ENCODE results near the gene FARS2. TPM values are rescaled to one million over a fixed set of nuclear protein-coding genes. Genes with fewer than 3 reads are reported as not detected.

Gene FARS2
- total RNA-seq, 4 donors from 2014 or later: 2.6 to 21.9 (median 15.0) TPM

DNA sequence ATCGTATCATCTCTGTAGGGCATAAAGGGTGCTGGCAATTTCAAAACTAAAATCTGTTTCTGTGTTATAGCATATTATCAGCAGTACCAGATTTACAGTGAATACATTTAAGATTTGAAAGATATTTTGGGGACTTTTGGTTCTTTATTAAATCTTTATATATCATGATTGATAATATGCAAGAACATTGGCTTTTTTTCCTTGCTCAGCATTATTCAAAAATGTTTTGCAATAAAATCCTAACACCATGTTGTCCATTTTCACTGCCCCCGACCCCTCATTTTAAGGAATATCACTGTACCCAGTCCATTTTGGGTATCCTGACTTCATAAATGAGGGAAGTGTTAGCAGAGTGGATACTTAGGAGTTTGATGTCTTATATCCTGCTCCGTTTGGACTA lies 16.3 kb downstream of the FARS2 start:
- in situ Hi-C loops (cut with MboI; ENCODE audit: low pct_ligation_motif_present in 1 of 4, low pct_unique_long_range_greater_than_20kb in 1 of 4, low sequenced_read_pairs in 3 of 4) (no loop called here), intact Hi-C loops (cut with DNase I; ENCODE audit: low total_unique reads) (no loop called here)
- H3K9me3 ChIP-seq: no peaks in the 10 kb centered on the region
- DNase-seq: no peak
- H3K4me1 ChIP-seq: no peaks in the 10 kb centered on the region
- no peak overlapping the region for H3K4me3 ChIP-seq
- WGBS, 2 donors (ENCODE audit: low coverage in 1 of 2): 87 to 100% methylated on average over 2 to 3 of the region's 3 CpGs
- no peaks in the 10 kb centered on the region for H3K36me3 ChIP-seq
- TF ChIP-seq POLR2A (IDR thresholded peaks at IDR 0.05) (no peak), POLR2AphosphoS5 (IDR thresholded peaks at IDR 0.05) (no peak), EP300 (IDR thresholded peaks at IDR 0.05; ENCODE audit: low read depth) (no peak)
- TF ChIP-seq, protein P1, sequence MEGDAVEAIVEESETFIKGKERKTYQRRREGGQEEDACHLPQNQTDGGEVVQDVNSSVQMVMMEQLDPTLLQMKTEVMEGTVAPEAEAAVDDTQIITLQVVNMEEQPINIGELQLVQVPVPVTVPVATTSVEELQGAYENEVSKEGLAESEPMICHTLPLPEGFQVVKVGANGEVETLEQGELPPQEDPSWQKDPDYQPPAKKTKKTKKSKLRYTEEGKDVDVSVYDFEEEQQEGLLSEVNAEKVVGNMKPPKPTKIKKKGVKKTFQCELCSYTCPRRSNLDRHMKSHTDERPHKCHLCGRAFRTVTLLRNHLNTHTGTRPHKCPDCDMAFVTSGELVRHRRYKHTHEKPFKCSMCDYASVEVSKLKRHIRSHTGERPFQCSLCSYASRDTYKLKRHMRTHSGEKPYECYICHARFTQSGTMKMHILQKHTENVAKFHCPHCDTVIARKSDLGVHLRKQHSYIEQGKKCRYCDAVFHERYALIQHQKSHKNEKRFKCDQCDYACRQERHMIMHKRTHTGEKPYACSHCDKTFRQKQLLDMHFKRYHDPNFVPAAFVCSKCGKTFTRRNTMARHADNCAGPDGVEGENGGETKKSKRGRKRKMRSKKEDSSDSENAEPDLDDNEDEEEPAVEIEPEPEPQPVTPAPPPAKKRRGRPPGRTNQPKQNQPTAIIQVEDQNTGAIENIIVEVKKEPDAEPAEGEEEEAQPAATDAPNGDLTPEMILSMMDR (IDR thresholded peaks at IDR 0.05): no peak
- H3K27ac ChIP-seq: no peak overlapping the region
- no peaks in the 10 kb centered on the region for H3K27me3 ChIP-seq

DNA sequence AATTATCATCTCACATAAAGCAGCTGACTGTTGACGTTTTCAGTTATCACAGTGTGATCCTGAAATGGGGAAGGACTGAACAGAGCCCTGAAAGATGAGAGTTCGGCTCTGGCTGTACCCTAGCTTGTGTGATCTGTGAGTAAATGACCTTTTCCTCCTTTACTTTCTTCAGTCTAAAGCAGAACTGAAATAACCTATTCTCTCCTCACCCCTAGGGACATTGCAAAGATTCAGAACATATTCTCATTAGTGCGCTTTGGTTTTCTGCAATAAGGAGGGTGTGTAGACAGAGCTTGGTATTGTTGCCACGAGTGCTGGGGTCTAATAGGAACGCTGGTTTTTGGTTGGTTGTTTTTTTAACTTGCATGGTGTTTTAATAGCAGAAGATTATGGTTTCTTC lies 16.7 kb downstream of the FARS2 start:
- in situ Hi-C loops (cut with MboI; ENCODE audit: low pct_ligation_motif_present in 1 of 4, low pct_unique_long_range_greater_than_20kb in 1 of 4, low sequenced_read_pairs in 3 of 4) (no loop called here), intact Hi-C loops (cut with DNase I; ENCODE audit: low total_unique reads) (no loop called here)
- H3K4me3 ChIP-seq: no peak overlapping the region
- TF ChIP-seq POLR2AphosphoS5 (IDR thresholded peaks at IDR 0.05) (no peak), EP300 (IDR thresholded peaks at IDR 0.05; ENCODE audit: low read depth) (no peak), POLR2A (IDR thresholded peaks at IDR 0.05) (no peak)
- TF ChIP-seq, protein P1 (IDR thresholded peaks at IDR 0.05): no peak
- H3K27ac ChIP-seq: no peak overlapping the region
- DNase-seq: no peak
- H3K4me1 ChIP-seq: no peaks in the 10 kb centered on the region
- no peaks in the 10 kb centered on the region for H3K36me3 ChIP-seq
- no peaks in the 10 kb centered on the region for H3K27me3 ChIP-seq
- WGBS, 2 donors (ENCODE audit: low coverage in 1 of 2): 83 to 93% methylated on average over 3 to 5 of the region's 5 CpGs
- no peaks in the 10 kb centered on the region for H3K9me3 ChIP-seq

DNA sequence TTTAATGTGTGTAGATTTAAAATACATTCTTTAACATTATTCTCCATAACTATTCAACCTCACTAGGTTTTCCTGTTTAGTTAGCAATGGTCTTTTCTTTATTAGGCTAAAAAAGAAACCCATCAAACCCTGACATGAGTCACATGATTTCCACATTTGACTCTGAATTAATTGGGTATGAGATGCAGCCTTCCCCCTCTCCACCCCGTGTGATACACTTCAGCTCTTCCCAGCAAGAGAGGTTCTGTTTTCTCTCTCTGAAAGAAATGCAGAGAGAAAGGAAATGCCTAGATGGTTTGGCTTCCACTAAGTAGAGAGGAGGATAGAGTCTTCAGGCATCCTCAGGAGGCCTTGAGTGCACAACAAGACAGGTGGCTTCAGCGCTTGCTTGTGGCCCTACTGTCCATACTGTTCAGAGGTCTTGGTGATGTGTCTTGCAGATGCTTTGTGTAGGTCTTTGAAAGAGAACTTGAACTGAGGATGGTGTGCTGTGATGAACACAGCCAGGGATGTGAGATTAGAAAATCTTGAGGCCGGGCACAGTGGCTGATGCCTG lies 17.3 kb downstream of the FARS2 start:
- in situ Hi-C loops (cut with MboI; ENCODE audit: low pct_ligation_motif_present in 1 of 4, low pct_unique_long_range_greater_than_20kb in 1 of 4, low sequenced_read_pairs in 3 of 4) (no loop called here), intact Hi-C loops (cut with DNase I; ENCODE audit: low total_unique reads) (no loop called here)
- Histone ChIP-seq H3K4me3 (no peak overlapping the region), H3K36me3 (no peaks in the 10 kb centered on the region), H3K4me1 (no peaks in the 10 kb centered on the region), H3K27ac (no peak overlapping the region), H3K9me3 (no peaks in the 10 kb centered on the region), H3K27me3 (no peaks in the 10 kb centered on the region)
- WGBS, 2 donors (ENCODE audit: low coverage in 1 of 2): 76 to 90% methylated on average over 2 to 3 of the region's 3 CpGs
- DNase-seq: no peak
- TF ChIP-seq POLR2AphosphoS5 (IDR thresholded peaks at IDR 0.05) (no peak), EP300 (IDR thresholded peaks at IDR 0.05; ENCODE audit: low read depth) (no peak), POLR2A (IDR thresholded peaks at IDR 0.05) (no peak)
- TF ChIP-seq, protein P1 (IDR thresholded peaks at IDR 0.05): no peak

DNA sequence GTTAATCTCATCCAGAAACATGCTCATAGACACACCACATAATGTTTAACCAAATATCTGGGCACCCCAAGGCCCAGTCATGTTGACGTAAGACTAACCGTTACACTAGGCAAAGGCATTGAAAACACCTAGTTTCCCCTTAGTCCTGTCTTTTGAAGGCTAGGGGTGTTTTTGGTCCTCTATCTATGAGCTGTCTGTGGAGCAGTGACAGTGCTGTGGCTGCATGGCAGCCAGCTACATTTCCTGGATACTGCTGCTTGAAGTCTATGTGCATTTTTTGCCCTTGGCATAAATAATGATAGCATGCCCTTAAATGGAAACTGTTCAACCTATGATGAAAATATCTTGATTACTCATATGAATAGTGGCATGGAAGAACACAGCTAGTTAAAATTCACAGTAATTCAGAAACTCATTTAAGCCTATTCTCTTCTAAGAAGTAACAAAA lies 18.6 kb downstream of the FARS2 start:
- H3K4me1 ChIP-seq: no peaks in the 10 kb centered on the region
- H3K27ac ChIP-seq: no peak overlapping the region
- intact Hi-C loops (cut with DNase I; ENCODE audit: low total_unique reads): no loop called here
- no peak overlapping the region for H3K4me3 ChIP-seq
- no peak for TF ChIP-seq POLR2AphosphoS5 (IDR thresholded peaks at IDR 0.05)
- TF ChIP-seq, protein P1 (IDR thresholded peaks at IDR 0.05): no peak
- no peak for TF ChIP-seq POLR2A (IDR thresholded peaks at IDR 0.05)
- no peak for TF ChIP-seq EP300 (IDR thresholded peaks at IDR 0.05; ENCODE audit: low read depth)
- in situ Hi-C loops (cut with MboI; ENCODE audit: low pct_ligation_motif_present in 1 of 4, low pct_unique_long_range_greater_than_20kb in 1 of 4, low sequenced_read_pairs in 3 of 4): no loop called here
- 76 to 84% methylated on average over 2 of the region's 2 CpGs for WGBS, 2 donors (ENCODE audit: low coverage in 1 of 2)
- no peak for DNase-seq
- H3K36me3 ChIP-seq: no peaks in the 10 kb centered on the region
- no peaks in the 10 kb centered on the region for H3K9me3 ChIP-seq
- no peaks in the 10 kb centered on the region for H3K27me3 ChIP-seq

Measured in transverse colon (tissue), 4 donors.